H1 (cell line): ENCODE data around the gene HBB. TPM values are rescaled to one million over a fixed set of nuclear protein-coding genes. Genes with fewer than 3 reads are reported as not detected.

ENCODE experiments used
- CTCF ChIA-PET: fragments of 300-600 bp; sonication (Branson Sonifier 250); formaldehyde crosslinking; loops from one replicate; lab custom pipeline; 2021; ENCODE audit not compliant: partially characterized antibody; lab: Charles Lee
- POLR2A ChIA-PET: fragments of 300-600 bp; sonication (Branson Sonifier 250); formaldehyde crosslinking; loops from one replicate; lab custom pipeline; 2021; ENCODE audit warnings: inconsistent platforms; ENCODE audit not compliant: partially characterized antibody; lab: Charles Lee
- DNase-seq, 2 experiments: peaks; one replicate each; pipeline versions ENCODE4 v3.0.0 to v3.0.0-alpha.2; 2010 to 2022; ENCODE audit warnings: low spot score in 2 of 2, low read depth in 1 of 2, mixed read lengths in 1 of 2
- FAIRE-seq: peaks from 2 replicates; lab custom pipeline; 2011; peaks lifted over from hg19 to GRCh38; lab: Jason Lieb, UNC
- H2AFZ ChIP-seq: 2 replicates; pipeline ENCODE4 v1.8.1; 2012; ENCODE audit warnings: low read length, inconsistent platforms
- H2AK5ac ChIP-seq: 2 replicates; pipeline ENCODE4 v1.6.1; 2013; ENCODE audit warnings: low read depth, low read length
- H2BK120ac ChIP-seq: replicated peaks from 2 replicates; pipeline ENCODE3; 2013; ENCODE audit warnings: low read depth, low read length, inconsistent platforms
- H2BK12ac ChIP-seq: 2 replicates; pipeline ENCODE4 v1.6.1; 2013; ENCODE audit warnings: low read depth, low read length
- H2BK15ac ChIP-seq: 2 replicates; pipeline ENCODE4 v1.6.1; 2013; ENCODE audit warnings: low read length
- H2BK20ac ChIP-seq: 2 replicates; pipeline ENCODE4 v1.6.1; 2013; ENCODE audit warnings: low read length
- H2BK5ac ChIP-seq: 2 replicates; pipeline ENCODE4 v1.6.1; 2013; ENCODE audit warnings: low read depth, low read length
- H3K14ac ChIP-seq: 2 replicates; pipeline ENCODE4 v1.6.1; 2013; ENCODE audit warnings: inconsistent platforms; ENCODE audit not compliant: insufficient read length
- H3K18ac ChIP-seq: 2 replicates; pipeline ENCODE4 v1.6.1; 2013; ENCODE audit warnings: low read length; ENCODE audit errors: extremely low read depth
- H3K23ac ChIP-seq: 2 replicates; pipeline ENCODE4 v1.6.1; 2013; ENCODE audit warnings: inconsistent platforms; ENCODE audit not compliant: insufficient read length
- H3K23me2 ChIP-seq: 2 replicates; pipeline ENCODE4 v1.6.1; 2013; ENCODE audit warnings: low read depth, low read length
- H3K27ac ChIP-seq: 2 replicates; pipeline ENCODE4 v1.6.1; 2011; ENCODE audit warnings: low read depth, low read length, inconsistent platforms
- H3K27me3 ChIP-seq, 4 experiments: replicated peaks in 1 of 4; 1 replicate in 1 of 4; 2 replicates in 3 of 4; pipeline versions ENCODE4 v1.6.1 to v1.8.1; 2011 to 2013; ENCODE audit warnings: low read length in 3 of 4, mild to moderate bottlenecking in 3 of 4, inconsistent platforms in 2 of 4, mixed read lengths in 2 of 4, moderate library complexity in 1 of 4; ENCODE audit not compliant: control insufficient read depth in 3 of 4, insufficient read depth in 3 of 4; ENCODE audit errors: extremely low read depth in 1 of 4
- H3K36me3 ChIP-seq, 4 experiments: 2 replicates each; pipeline versions ENCODE4 v1.6.1 to v1.8.1; 2011 to 2013; ENCODE audit warnings: mild to moderate bottlenecking in 4 of 4, low read length in 3 of 4, moderate library complexity in 2 of 4, control low read depth in 1 of 4, inconsistent platforms in 1 of 4; ENCODE audit not compliant: insufficient read depth in 4 of 4, control insufficient read depth in 2 of 4
- H3K4ac ChIP-seq: replicated peaks from 2 replicates; pipeline ENCODE3; 2013; ENCODE audit warnings: low read length, low read depth, mixed read lengths, inconsistent platforms; ENCODE audit not compliant: insufficient read length
- H3K4me1 ChIP-seq, 4 experiments: replicated peaks in 1 of 4; 1 replicate in 1 of 4; 2 replicates in 3 of 4; pipeline versions ENCODE4 v1.6.1 to v1.8.1; 2011 to 2013; ENCODE audit warnings: low read length in 3 of 4, inconsistent platforms in 2 of 4, mixed read lengths in 1 of 4; ENCODE audit not compliant: insufficient read depth in 4 of 4, control insufficient read depth in 3 of 4
- H3K4me2 ChIP-seq, 2 experiments: 2 replicates each; pipeline versions ENCODE4 v1.6.1 to v1.8.1; 2011 to 2013; ENCODE audit warnings: low read depth in 2 of 2, low read length in 2 of 2, control low read depth in 1 of 2, inconsistent platforms in 1 of 2, mild to moderate bottlenecking in 1 of 2; ENCODE audit not compliant: insufficient read depth in 1 of 2
- H3K4me3 ChIP-seq, 4 experiments: fragments of 200-600, 300-600 bp in 1 of 4; sonication (generic), shearing (Covaris generic), sonication (Bioruptor Twin) in 1 of 4; 2 replicates each; pipeline versions ENCODE4 v1.5.1 to v1.8.1; 2011 to 2016; ENCODE audit warnings: low read length in 4 of 4, low read depth in 3 of 4, control low read depth in 2 of 4, inconsistent platforms in 2 of 4, mild to moderate bottlenecking in 2 of 4, mixed read lengths in 1 of 4, moderate library complexity in 1 of 4; ENCODE audit not compliant: insufficient read depth in 2 of 4; ENCODE audit errors: extremely low read depth in 1 of 4
- H3K56ac ChIP-seq: replicated peaks from 2 replicates; pipeline ENCODE3; 2013; ENCODE audit warnings: low read depth, mild to moderate bottlenecking, mixed read lengths, low read length, inconsistent platforms; ENCODE audit not compliant: insufficient read length
- H3K79me1 ChIP-seq: 2 replicates; pipeline ENCODE4 v1.6.1; 2013; ENCODE audit warnings: low read depth, low read length, control low read depth
- H3K79me2 ChIP-seq, 2 experiments: 2 replicates each; pipeline versions ENCODE4 v1.6.1 to v1.8.1; 2012 to 2013; ENCODE audit warnings: low read length in 2 of 2, mild to moderate bottlenecking in 2 of 2, inconsistent platforms in 1 of 2; ENCODE audit not compliant: insufficient read depth in 2 of 2, control insufficient read depth in 1 of 2
- H3K9ac ChIP-seq, 4 experiments: replicated peaks in 1 of 4; 1 replicate in 1 of 4; 2 replicates in 3 of 4; pipeline versions ENCODE4 v1.6.1 to v1.8.1; 2011 to 2013; ENCODE audit warnings: low read depth in 3 of 4, low read length in 3 of 4, control low read depth in 2 of 4, mild to moderate bottlenecking in 2 of 4, moderate library complexity in 2 of 4, inconsistent platforms in 1 of 4; ENCODE audit errors: extremely low read depth in 1 of 4
- H3K9me3 ChIP-seq, 2 experiments: 2 replicates each; pipeline versions ENCODE4 v1.6.1 to v1.8.1; 2012 to 2013; ENCODE audit warnings: mild to moderate bottlenecking in 2 of 2, moderate library complexity in 2 of 2, control low read depth in 1 of 2, inconsistent platforms in 1 of 2, low read depth in 1 of 2, low read length in 1 of 2, mixed read lengths in 1 of 2; ENCODE audit not compliant: insufficient read depth in 2 of 2
- H4K20me1 ChIP-seq, 2 experiments: replicated peaks in 1 of 2; 2 replicates each; pipeline versions ENCODE3 to v1.8.1; 2011 to 2013; ENCODE audit warnings: inconsistent platforms in 2 of 2, low read length in 2 of 2, mild to moderate bottlenecking in 1 of 2; ENCODE audit not compliant: insufficient read depth in 2 of 2, control insufficient read depth in 1 of 2
- H4K5ac ChIP-seq: 2 replicates; pipeline ENCODE4 v1.6.1; 2013; ENCODE audit warnings: low read length, low read depth, mixed read lengths, inconsistent platforms; ENCODE audit not compliant: insufficient read length
- H4K8ac ChIP-seq: 2 replicates; pipeline ENCODE4 v1.8.0; 2013; ENCODE audit warnings: mild to moderate bottlenecking, moderate library complexity, low read length, inconsistent platforms; ENCODE audit not compliant: insufficient read depth; ENCODE audit errors: extremely low read depth
- H4K91ac ChIP-seq: replicated peaks from 2 replicates; pipeline ENCODE3; 2013; ENCODE audit warnings: low read length, mixed read lengths, inconsistent platforms; ENCODE audit not compliant: insufficient read length
- CHD7 ChIP-seq: fragments of 300-600 bp; sonication (generic); IDR thresholded peaks from 2 replicates; pipeline ENCODE4 v1.7.1; 2012; ENCODE audit warnings: low read length, moderate library complexity, mild to moderate bottlenecking, inconsistent platforms; ENCODE audit not compliant: insufficient replicate concordance
- WGBS, 2 experiments: shearing (Covaris generic) in 1 of 2; methylation state at CpG; one replicate each; pipeline versions ENCODE4 v1.1.6 to v1.1.7; 2013 to 2015; ENCODE audit warnings: low lambda C conversion rate in 2 of 2, mixed read lengths in 2 of 2, inconsistent platforms in 1 of 2, low coverage in 1 of 2, missing lambda C conversion rate in 1 of 2; ENCODE audit not compliant: insufficient replicate concordance in 2 of 2, insufficient coverage in 1 of 2, insufficient read length in 1 of 2; ENCODE audit errors: extremely low coverage in 1 of 2, missing lambda C conversion rate in 1 of 2; 5-methylcytosine and 5-hydroxymethylcytosine counted together
- polyA plus RNA-seq, 7 experiments: library from polyadenylated mRNA; depleted of rRNA in 3 of 7; stranded (reverse) in 5 of 7; unstranded in 2 of 7; fragments of >200 nt in 5 of 7; fragments of 200-250 nt in 2 of 7; gene quantifications; 1 replicate in 5 of 7; 2 replicates in 1 of 7; 4 replicates in 1 of 7; pipeline versions ENCODE4 v1.2.1 to v1.2.3, GENCODE V29; 2011 to 2013; ENCODE audit warnings: missing spikeins in 2 of 7, mixed read lengths in 2 of 7
- total RNA-seq: library from RNA; stranded (reverse); fragmentation: NEBNext Ultra II Directional; extraction: Animal tissue kit (Norgen Biotek cat#: 25700); gene quantifications from 2 replicates; pipeline ENCODE4 v1.2.1, GENCODE V29; 2021

The HBB gene
- total and polyA plus RNA-seq, 2 of the 8 experiments (the other 6 are each of a cell fraction or from before 2014, with no cell fraction given): not detected

- Histone ChIP-seq H4K8ac (no peak overlapping the region), H3K4ac (no peak overlapping the region)
- CTCF ChIA-PET: no interaction called here
- TF ChIP-seq CHD7: no peak
These were observed 16.9 kb upstream of the HBB start for GRCh38 chr11:5243816-5244180.

More at GRCh38 chr11:5243816-5244180, 16.9 kb upstream of the HBB start:
- Histone ChIP-seq H2BK120ac (no peak overlapping the region), H3K4me1 (no peaks in the 10 kb centered on the region), H3K9me3 (no peaks in the 10 kb centered on the region), H3K27ac (no peak overlapping the region), H3K4me2 (no peak overlapping the region), H2AFZ (no peak overlapping the region), H3K9ac (no peak overlapping the region), H3K27me3 (no peaks in the 10 kb centered on the region), H2BK12ac (no peak overlapping the region), H3K14ac (no peak overlapping the region), H3K23ac (no peak overlapping the region), H3K79me2 (no peaks in the 10 kb centered on the region), H2BK15ac (no peak overlapping the region), H3K4me3 (no peak overlapping the region), H2BK5ac (no peak overlapping the region), H4K20me1 (no peaks in the 10 kb centered on the region), H3K79me1 (no peaks in the 10 kb centered on the region), H2BK20ac (no peak overlapping the region), H4K5ac (no peak overlapping the region), H3K56ac (no peak overlapping the region), H3K36me3 (no peaks in the 10 kb centered on the region), H3K23me2 (no peaks in the 10 kb centered on the region), H2AK5ac (no peak overlapping the region), H4K91ac (no peak overlapping the region), H3K18ac (no peak overlapping the region)
- POLR2A ChIA-PET: no interaction called here
- WGBS, 2 experiments: 89% methylated on average over 4 of the region's 4 CpGs; no CpG with 5 or more reads in 1 of the 2 experiments
- DNase-seq (no peak), FAIRE-seq (no peak)
